ENCODE measurements around the gene EML6. TPM values are rescaled to one million over a fixed set of nuclear protein-coding genes. Genes with fewer than 3 reads are reported as not detected.

The EML6 gene
- total RNA-seq, 4 donors from 2014 or later: 0.63 to 9.0 (median 1.2) TPM

- TF ChIP-seq CTCF (IDR thresholded peaks at IDR 0.05): no peak
- ATAC-seq (ENCODE audit: low FRiP score) (no peak), DNase-seq (ENCODE audit: low spot score) (no peak)
These were observed 185.1 kb downstream of the EML6 start for GRCh38 chr2:54908591-54908990.

- ATAC-seq (ENCODE audit: low FRiP score) (no peak), DNase-seq (ENCODE audit: low spot score) (no peak)
- no peak for TF ChIP-seq CTCF (IDR thresholded peaks at IDR 0.05)
These were observed 185.5 kb downstream of the EML6 start for GRCh38 chr2:54909001-54909400.

GRCh38 chr2:54912305-54912704 lies 188.8 kb downstream of the EML6 start:
- DNase-seq (ENCODE audit: low spot score) (no peak), ATAC-seq (ENCODE audit: low FRiP score) (no peak)
- no peak for TF ChIP-seq CTCF (IDR thresholded peaks at IDR 0.05)

GRCh38 chr2:54912893-54913292 lies 189.4 kb downstream of the EML6 start:
- no peak for DNase-seq (ENCODE audit: low spot score)
- no peak for ATAC-seq (ENCODE audit: low FRiP score)
- no peak for TF ChIP-seq CTCF (IDR thresholded peaks at IDR 0.05)

GRCh38 chr2:54914637-54915036 lies 191.2 kb downstream of the EML6 start:
- DNase-seq (ENCODE audit: low spot score) (no peak), ATAC-seq (ENCODE audit: low FRiP score) (no peak)
- no peak for TF ChIP-seq CTCF (IDR thresholded peaks at IDR 0.05)

GRCh38 chr2:54915101-54915500 lies 191.6 kb downstream of the EML6 start:
- no peak for DNase-seq (ENCODE audit: low spot score)
- no peak for ATAC-seq (ENCODE audit: low FRiP score)
- no peak for TF ChIP-seq CTCF (IDR thresholded peaks at IDR 0.05)

GRCh38 chr2:54916637-54917036 lies 193.2 kb downstream of the EML6 start:
- no peak for DNase-seq (ENCODE audit: low spot score)
- no peak for ATAC-seq (ENCODE audit: low FRiP score)
- no peak for TF ChIP-seq CTCF (IDR thresholded peaks at IDR 0.05)
